Thyroid gland (tissue), 4 donors: ENCODE results near the gene KIF9. TPM values are rescaled to one million over a fixed set of nuclear protein-coding genes. Genes with fewer than 3 reads are reported as not detected.
"Not testable (repeated sequence)": the region's sequence is repeated elsewhere in the genome, so short reads cannot be mapped to it uniquely, and the experiment has no call there.

Experiments
- DNase-seq, 2 donors: peaks; one replicate each; pipeline ENCODE4 v3.0.0-alpha.2; 2019
- H3K27ac ChIP-seq, 3 donors: fragments of 200-600 bp; sonication (generic); 1 replicate in 2 of 3; 2 replicates in 1 of 3; pipeline ENCODE4 v1.5.1; 2016 to 2019; ENCODE audit warnings: mild to moderate bottlenecking in 1 of 3, moderate library complexity in 1 of 3
- H3K27me3 ChIP-seq: fragments of 200-600 bp; sonication (generic); one replicate; pipeline ENCODE4 v1.5.1; 2019
- H3K36me3 ChIP-seq, 2 donors: fragments of 200-600 bp; sonication (generic); one replicate each; pipeline ENCODE4 v1.5.1; 2016 to 2019
- H3K4me1 ChIP-seq, 2 donors: fragments of 200-600 bp; sonication (generic); one replicate each; pipeline ENCODE4 v1.5.1; 2017 to 2019
- H3K4me3 ChIP-seq, 3 donors: fragments of 200-600 bp; sonication (generic); replicated peaks in 1 of 3; 1 replicate in 2 of 3; 2 replicates in 1 of 3; pipeline ENCODE4 v1.5.1; 2016; ENCODE audit warnings: mild to moderate bottlenecking in 1 of 3
- H3K9me3 ChIP-seq: fragments of 200-600 bp; sonication (generic); one replicate; pipeline ENCODE4 v1.5.1; 2017
- CTCF ChIP-seq, 6 experiments: fragments of 200-600 bp in 3 of 6; fragments of 450-650 bp in 3 of 6; sonication (generic) in 3 of 6; IDR thresholded peaks; one replicate each; pipeline ENCODE4 v1.5.1; 2016 to 2019; ENCODE audit warnings: antibody characterized with exemption in 6 of 6, mild to moderate bottlenecking in 2 of 6, inconsistent platforms in 1 of 6, moderate library complexity in 1 of 6
- POLR2A ChIP-seq, 2 donors: fragments of 450-650 bp; IDR thresholded peaks; one replicate each; pipeline ENCODE4 v1.6.1; 2017; ENCODE audit warnings: antibody characterized with exemption in 2 of 2, mild to moderate bottlenecking in 2 of 2, moderate library complexity in 1 of 2
- WGBS, 2 donors: methylation state at CpG; one replicate each; pipeline ENCODE4 v1.1.5; 2017; 5-methylcytosine and 5-hydroxymethylcytosine counted together
- intact Hi-C: fragments of 100-400 bp; cut with DNase I; formaldehyde crosslinking; loops from one replicate; pipeline ENCODE4 v1.15.1; 2023
- total RNA-seq, 4 donors: library from RNA; depleted of rRNA; stranded (reverse); fragments of >200 nt; gene quantifications; one replicate each; pipeline ENCODE4 v1.2.3, GENCODE V29; 2016

Gene KIF9
- total RNA-seq, 4 donors from 2014 or later = 14.8 to 43.1 (median 23.8) TPM

GRCh38 chr3:47261301-47261700 lies 21.3 kb downstream of the KIF9 start:
- no peak for DNase-seq
- Histone ChIP-seq H3K27me3 (no peaks in the 10 kb centered on the region), H3K27ac (no peak overlapping the region), H3K36me3 (no peaks in the 10 kb centered on the region), H3K9me3 (no peaks in the 10 kb centered on the region), H3K4me3 (no peak overlapping the region), H3K4me1 (peaks cover 16 to 35% of the 10 kb centered on the region in 2 donors)
- intact Hi-C loops = no loop called here
- 85 to 87% methylated on average over 2 to 3 of the region's 3 CpGs for WGBS, 2 donors
- no peak for TF ChIP-seq POLR2A (IDR thresholded peaks at IDR 0.05)
- no peak for TF ChIP-seq CTCF (IDR thresholded peaks at IDR 0.05)

GRCh38 chr3:47260605-47261004 lies 22.0 kb downstream of the KIF9 start:
- Histone ChIP-seq H3K4me3 (no peak overlapping the region), H3K27ac (peak overlapping the region in 1 of 3 donors; percentile 58), H3K4me1 (peaks cover 16 to 35% of the 10 kb centered on the region in 2 donors), H3K27me3 (no peaks in the 10 kb centered on the region), H3K9me3 (no peaks in the 10 kb centered on the region), H3K36me3 (no peaks in the 10 kb centered on the region)
- 88 to 89% methylated on average over 4 of the region's 4 CpGs for WGBS, 2 donors
- intact Hi-C loops = no loop called here
- no peak for TF ChIP-seq CTCF (IDR thresholded peaks at IDR 0.05)
- no peak for TF ChIP-seq POLR2A (IDR thresholded peaks at IDR 0.05)
- no peak for DNase-seq

GRCh38 chr3:47259114-47259513 lies 23.5 kb downstream of the KIF9 start:
- DNase-seq = no peak
- Histone ChIP-seq H3K27me3 (no peaks in the 10 kb centered on the region), H3K9me3 (no peaks in the 10 kb centered on the region), H3K4me1 (peaks cover 16 to 35% of the 10 kb centered on the region in 2 donors), H3K27ac (peak overlapping the region in 2 of 3 donors; percentile 31 to 82), H3K36me3 (no peaks in the 10 kb centered on the region), H3K4me3 (no peak overlapping the region)
- TF ChIP-seq CTCF (IDR thresholded peaks at IDR 0.05) (no peak), POLR2A (IDR thresholded peaks at IDR 0.05) (no peak)
- WGBS, 2 donors = 100% methylated on average over 1 to 3 of the region's 3 CpGs
- intact Hi-C loops = no loop called here

GRCh38 chr3:47256331-47256730 lies 26.3 kb downstream of the KIF9 start:
- peaks cover 16 to 40% of the 10 kb centered on the region in 2 donors for H3K4me1 ChIP-seq
- H3K9me3 ChIP-seq, H3K4me3 ChIP-seq, H3K27ac ChIP-seq, H3K27me3 ChIP-seq, DNase-seq, intact Hi-C loops, H3K36me3 ChIP-seq: not testable (repeated sequence)
- WGBS, 2 donors = 42 to 64% methylated on average over 4 to 7 of the region's 25 CpGs

GRCh38 chr3:47251689-47252088 lies 30.9 kb downstream of the KIF9 start:
- Histone ChIP-seq H3K4me3 (no peak overlapping the region), H3K4me1 (peaks cover 0 to 16% of the 10 kb centered on the region in 2 donors), H3K9me3 (no peaks in the 10 kb centered on the region), H3K36me3 (no peaks in the 10 kb centered on the region), H3K27ac (peak overlapping the region in 1 of 3 donors; percentile 22), H3K27me3 (no peaks in the 10 kb centered on the region)
- DNase-seq = no peak
- TF ChIP-seq POLR2A (IDR thresholded peaks at IDR 0.05) (no peak), CTCF (IDR thresholded peaks at IDR 0.05) (no peak)
- 58 to 63% methylated on average over 4 to 5 of the region's 5 CpGs for WGBS, 2 donors
- intact Hi-C loops = no loop called here

GRCh38 chr3:47251085-47251484 lies 31.5 kb downstream of the KIF9 start:
- DNase-seq, H3K9me3 ChIP-seq, H3K27me3 ChIP-seq, intact Hi-C loops, H3K4me3 ChIP-seq, H3K36me3 ChIP-seq, H3K27ac ChIP-seq: not testable (repeated sequence)
- WGBS, 2 donors = 59 to 63% methylated on average over 3 of the region's 3 CpGs
- peaks cover 0 to 16% of the 10 kb centered on the region in 2 donors for H3K4me1 ChIP-seq
